ENCODE measurements around the gene APOBEC3G. TPM values are rescaled to one million over a fixed set of nuclear protein-coding genes. Genes with fewer than 3 reads are reported as not detected.

APOBEC3G gene
- total and polyA plus RNA-seq, 2 experiments from 2014 or later: 2.1 to 3.3 TPM

- no peaks in the 10 kb centered on the region for H4K20me1 ChIP-seq (replicated peaks; ENCODE audit: insufficient read depth)
- no peak overlapping the region for H3K4me3 ChIP-seq
- no peak overlapping the region for H3K27ac ChIP-seq (ENCODE audit: low read depth)
- peaks cover 5% of the 10 kb centered on the region; the same call in 1 of the 2 replicates for H3K4me1 ChIP-seq (ENCODE audit: insufficient read depth)
- peak overlapping the region; percentile 51; the same call in 1 of the 2 replicates for H3K4me2 ChIP-seq
- 0 out of 2 replicates have a peak overlapping the region, but pooled peaks have one; percentile 59 for H2AFZ ChIP-seq
- peaks cover 15% of the 10 kb centered on the region for H3K27me3 Mint-ChIP-seq (ENCODE audit: insufficient read depth, low read depth, poor library complexity)
- H3K27ac Mint-ChIP-seq: peak overlapping the region; percentile 17; the same call in 1 of the 2 replicates
- H3K4me1 Mint-ChIP-seq: peaks cover 18% of the 10 kb centered on the region
- peak; percentile 92 for ATAC-seq
- H3K9me3 Mint-ChIP-seq: no peaks in the 10 kb centered on the region
- no peaks in the 10 kb centered on the region for H3K36me3 Mint-ChIP-seq (ENCODE audit: low read depth)
- H3K4me3 Mint-ChIP-seq: no peak overlapping the region; the same call in 2 of the 3 replicates
- no peaks in the 10 kb centered on the region for H3K27me3 ChIP-seq (ENCODE audit: insufficient read depth)
- TF ChIP-seq EZH2 (IDR thresholded peaks at IDR 0.05; ENCODE audit: low read depth, unreplicated experiment): no peak
- TF ChIP-seq POLR2AphosphoS5 (IDR thresholded peaks at IDR 0.05; ENCODE audit: low read depth): peak; percentile 55; the same call in 1 of the 2 replicates
- peak; percentile 81 for DNase-seq (ENCODE audit: low spot score)
- H3K36me3 ChIP-seq (ENCODE audit: insufficient read depth): no peaks in the 10 kb centered on the region
- H3K9me2 ChIP-seq (ENCODE audit: insufficient read depth): no peaks in the 10 kb centered on the region
- no peaks in the 10 kb centered on the region for H3K79me2 ChIP-seq (replicated peaks; ENCODE audit: insufficient read depth)
- H3F3A ChIP-seq (replicated peaks; ENCODE audit: low read depth): no peaks in the 10 kb centered on the region
Measured at GRCh38 chr22:39087881-39088684, 11.0 kb downstream of the APOBEC3G start.

- Histone ChIP-seq H4K20me1 (replicated peaks; ENCODE audit: insufficient read depth) (no peaks in the 10 kb centered on the region), H3K27me3 (ENCODE audit: insufficient read depth) (no peaks in the 10 kb centered on the region), H3K27ac (ENCODE audit: low read depth) (no peak overlapping the region), H3K4me1 (ENCODE audit: insufficient read depth) (peaks cover 5% of the 10 kb centered on the region; the same call in 1 of the 2 replicates), H3K79me2 (replicated peaks; ENCODE audit: insufficient read depth) (no peaks in the 10 kb centered on the region), H3F3A (replicated peaks; ENCODE audit: low read depth) (no peaks in the 10 kb centered on the region), H2AFZ (no peak overlapping the region), H3K4me3 (no peak overlapping the region), H3K4me2 (no peak overlapping the region), H3K9me2 (ENCODE audit: insufficient read depth) (no peaks in the 10 kb centered on the region), H3K36me3 (ENCODE audit: insufficient read depth) (no peaks in the 10 kb centered on the region)
- Mint-ChIP-seq H3K4me3 (no peak overlapping the region; the same call in 2 of the 3 replicates), H3K4me1 (peaks cover 18% of the 10 kb centered on the region), H3K36me3 (ENCODE audit: low read depth) (no peaks in the 10 kb centered on the region), H3K27me3 (ENCODE audit: insufficient read depth, low read depth, poor library complexity) (peaks cover 15% of the 10 kb centered on the region), H3K9me3 (no peaks in the 10 kb centered on the region), H3K27ac (peak overlapping the region; percentile 17; the same call in 1 of the 2 replicates)
- DNase-seq (ENCODE audit: low spot score) (no peak), ATAC-seq (no peak; the same call in 2 of the 3 replicates)
- TF ChIP-seq CREB1 (CRISPR knock-in tag; IDR thresholded peaks at IDR 0.05; ENCODE audit: low read depth) (no peak), EZH2phosphoT487 (IDR thresholded peaks at IDR 0.05; ENCODE audit: unreplicated experiment) (no peak), POLR2AphosphoS5 (IDR thresholded peaks at IDR 0.05; ENCODE audit: low read depth) (no peak), ZNF114 (CRISPR knock-in tag; IDR thresholded peaks at IDR 0.05) (no peak), ZNF462 (CRISPR knock-in tag; IDR thresholded peaks at IDR 0.05) (no peak), JUNB (IDR thresholded peaks at IDR 0.05; ENCODE audit: unreplicated experiment) (no peak), ZNF331 (CRISPR knock-in tag; IDR thresholded peaks at IDR 0.05; ENCODE audit: low read depth) (no peak), ETS1 (IDR thresholded peaks at IDR 0.05) (no peak)
- TF ChIP-seq, protein P1, sequence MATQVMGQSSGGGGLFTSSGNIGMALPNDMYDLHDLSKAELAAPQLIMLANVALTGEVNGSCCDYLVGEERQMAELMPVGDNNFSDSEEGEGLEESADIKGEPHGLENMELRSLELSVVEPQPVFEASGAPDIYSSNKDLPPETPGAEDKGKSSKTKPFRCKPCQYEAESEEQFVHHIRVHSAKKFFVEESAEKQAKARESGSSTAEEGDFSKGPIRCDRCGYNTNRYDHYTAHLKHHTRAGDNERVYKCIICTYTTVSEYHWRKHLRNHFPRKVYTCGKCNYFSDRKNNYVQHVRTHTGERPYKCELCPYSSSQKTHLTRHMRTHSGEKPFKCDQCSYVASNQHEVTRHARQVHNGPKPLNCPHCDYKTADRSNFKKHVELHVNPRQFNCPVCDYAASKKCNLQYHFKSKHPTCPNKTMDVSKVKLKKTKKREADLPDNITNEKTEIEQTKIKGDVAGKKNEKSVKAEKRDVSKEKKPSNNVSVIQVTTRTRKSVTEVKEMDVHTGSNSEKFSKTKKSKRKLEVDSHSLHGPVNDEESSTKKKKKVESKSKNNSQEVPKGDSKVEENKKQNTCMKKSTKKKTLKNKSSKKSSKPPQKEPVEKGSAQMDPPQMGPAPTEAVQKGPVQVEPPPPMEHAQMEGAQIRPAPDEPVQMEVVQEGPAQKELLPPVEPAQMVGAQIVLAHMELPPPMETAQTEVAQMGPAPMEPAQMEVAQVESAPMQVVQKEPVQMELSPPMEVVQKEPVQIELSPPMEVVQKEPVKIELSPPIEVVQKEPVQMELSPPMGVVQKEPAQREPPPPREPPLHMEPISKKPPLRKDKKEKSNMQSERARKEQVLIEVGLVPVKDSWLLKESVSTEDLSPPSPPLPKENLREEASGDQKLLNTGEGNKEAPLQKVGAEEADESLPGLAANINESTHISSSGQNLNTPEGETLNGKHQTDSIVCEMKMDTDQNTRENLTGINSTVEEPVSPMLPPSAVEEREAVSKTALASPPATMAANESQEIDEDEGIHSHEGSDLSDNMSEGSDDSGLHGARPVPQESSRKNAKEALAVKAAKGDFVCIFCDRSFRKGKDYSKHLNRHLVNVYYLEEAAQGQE (IDR thresholded peaks at IDR 0.05; ENCODE audit: unreplicated experiment): no peak
Measured at GRCh38 chr22:39088685-39089032, 11.6 kb downstream of the APOBEC3G start.
